GM12865 (cell line): ENCODE results near the gene AGPAT4.

Experiments used
- DNase-seq: peaks from one replicate; pipeline ENCODE4 v3.0.0; 2010; ENCODE audit warnings: low read depth
- H3K4me3 ChIP-seq: 2 replicates; pipeline ENCODE4 v1.5.1; 2011; ENCODE audit warnings: mild to moderate bottlenecking, low read depth, low read length, control low read depth
- CTCF ChIP-seq: IDR thresholded peaks from 2 replicates; pipeline ENCODE4 v1.5.1; 2011; ENCODE audit warnings: low read length, control low read depth, low read depth, inconsistent platforms; ENCODE audit not compliant: insufficient read depth; ENCODE audit errors: missing control alignments

The AGPAT4 gene

GRCh38 chr6:161235776-161236633 lies 37.9 kb downstream of the AGPAT4 start:
- TF ChIP-seq CTCF, result no peak
- peak overlapping the region; percentile 33; the same call in 1 of the 2 replicates for H3K4me3 ChIP-seq
- DNase-seq, result peak; percentile 51

- DNase-seq, result no peak
- H3K4me3 ChIP-seq, result no peak overlapping the region
- TF ChIP-seq CTCF, result no peak
These were observed 39.7 kb downstream of the AGPAT4 start for GRCh38 chr6:161233986-161234661.

GRCh38 chr6:161232467-161232866 lies 41.4 kb downstream of the AGPAT4 start:
- DNase-seq, result no peak
- TF ChIP-seq CTCF, result no peak
- H3K4me3 ChIP-seq, result no peak overlapping the region

- TF ChIP-seq CTCF, result no peak
- H3K4me3 ChIP-seq, result no peak overlapping the region
- DNase-seq, result no peak
These were observed 41.9 kb downstream of the AGPAT4 start for GRCh38 chr6:161232010-161232409.

GRCh38 chr6:161230339-161230738 lies 43.5 kb downstream of the AGPAT4 start:
- no peak for TF ChIP-seq CTCF
- no peak overlapping the region for H3K4me3 ChIP-seq
- DNase-seq, result no peak

- no peak for TF ChIP-seq CTCF
- peak; percentile 30 for DNase-seq
- no peak overlapping the region for H3K4me3 ChIP-seq
These were observed 44.8 kb downstream of the AGPAT4 start for GRCh38 chr6:161228921-161229591.
